ENCODE results near the gene METTL16.

GRCh38 chr17:2449486-2449885 lies 62.2 kb downstream of the METTL16 start:
- TF ChIP-seq REST (IDR thresholded peaks at IDR 0.05; ENCODE audit: low read depth): no peak
- no peak for TF ChIP-seq ATF3 (IDR thresholded peaks at IDR 0.05)
- TF ChIP-seq SRF (IDR thresholded peaks at IDR 0.05; ENCODE audit: low read depth): no peak
- TF ChIP-seq CTCF (IDR thresholded peaks at IDR 0.05 in 2 of 3, conservative IDR thresholded peaks at IDR 0.05 in 1 of 3; ENCODE audit: borderline replicate concordance in 1 of 3, insufficient read depth in 1 of 3, low read depth in 2 of 3, low read length in 2 of 3): no peak

All from HCT116 (cell line).